T-helper 2 cell (primary cell): Measurements from ENCODE around the gene OXSR1.

Experiments used
- DNase-seq, 5 experiments: peaks; one replicate each; pipeline versions ENCODE4 v3.0.0 to v3.0.0-alpha.2; 2012 to 2022

Gene OXSR1

GRCh38 chr3:38168151-38169026 is 3.1 kb downstream of the OXSR1 start:
- DNase-seq, result no peak

- DNase-seq, result peak in 1 of 5 experiments; percentile 67
Measured at GRCh38 chr3:38169027-38169317, 3.6 kb downstream of the OXSR1 start.

DNA sequence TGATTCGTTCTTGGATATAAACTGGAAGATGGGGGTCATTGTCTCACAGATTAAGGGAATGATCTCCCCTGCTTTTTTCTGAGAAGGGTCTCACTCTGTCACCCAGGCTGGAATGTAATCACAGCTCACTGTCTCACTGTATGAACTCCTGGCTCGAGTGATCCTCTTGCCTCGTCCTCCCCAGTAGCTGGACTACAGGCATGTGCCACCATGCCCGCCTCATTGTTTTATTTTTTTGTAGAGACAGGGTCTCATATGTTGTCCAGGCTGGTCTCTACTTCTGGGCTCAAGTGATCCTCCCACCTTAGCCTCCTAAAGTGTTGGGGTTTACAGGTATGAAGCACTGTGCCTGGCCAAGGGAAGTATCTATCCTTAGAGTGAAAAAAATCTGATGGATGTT is 5.4 kb downstream of the OXSR1 start:
- no peak for DNase-seq

DNA sequence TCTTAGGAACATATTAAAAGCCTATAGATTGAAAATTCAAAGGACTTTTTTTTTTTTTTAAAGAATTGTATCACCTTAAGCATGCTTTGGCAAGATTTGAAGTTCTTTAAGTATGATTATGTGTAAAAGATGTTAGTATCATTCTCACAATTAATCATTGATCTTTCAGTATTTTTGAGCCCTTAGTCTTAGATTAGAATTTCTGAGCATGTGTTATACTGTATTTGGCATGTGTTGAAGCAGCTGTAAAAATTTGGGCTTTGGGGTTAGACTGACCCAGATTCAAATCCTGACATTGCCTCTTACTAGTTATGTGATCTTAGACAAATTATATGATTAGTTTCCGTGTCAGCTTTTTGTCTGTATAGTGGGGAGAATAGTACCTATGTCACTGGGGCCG is 6.3 kb downstream of the OXSR1 start:
- DNase-seq, result no peak

DNA sequence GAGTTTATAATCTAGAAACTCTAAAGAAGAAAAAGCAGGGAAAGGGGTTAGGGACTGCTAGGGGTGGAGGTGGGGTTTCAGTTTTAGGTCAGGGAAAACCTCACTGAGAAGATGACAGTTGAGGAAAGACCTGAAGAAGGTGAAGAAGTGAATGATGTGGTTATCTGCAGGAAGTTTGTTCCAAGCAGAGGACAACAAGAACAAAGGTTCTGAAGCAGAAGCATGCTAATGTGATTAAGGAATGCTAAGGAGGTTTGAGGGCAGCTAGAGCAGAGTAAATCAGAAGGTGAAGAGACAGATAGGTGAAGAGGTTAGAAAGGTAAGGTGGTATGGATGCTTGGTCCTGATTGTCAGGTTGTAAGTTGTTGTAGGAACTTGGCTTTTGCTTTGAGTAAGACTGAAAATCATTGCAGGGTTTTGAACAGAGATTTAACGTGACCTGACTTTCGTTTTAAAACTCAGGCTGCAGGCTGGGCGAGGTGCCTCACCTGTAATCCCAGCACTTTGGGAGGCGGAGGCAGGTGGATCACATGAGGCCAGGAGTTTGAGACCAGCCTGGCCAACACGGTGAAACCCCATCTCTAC is 8.6 kb downstream of the OXSR1 start:
- peak in 1 of 5 experiments; percentile 48 for DNase-seq

GRCh38 chr3:38177181-38177580 is 11.8 kb downstream of the OXSR1 start:
- no peak for DNase-seq

DNA sequence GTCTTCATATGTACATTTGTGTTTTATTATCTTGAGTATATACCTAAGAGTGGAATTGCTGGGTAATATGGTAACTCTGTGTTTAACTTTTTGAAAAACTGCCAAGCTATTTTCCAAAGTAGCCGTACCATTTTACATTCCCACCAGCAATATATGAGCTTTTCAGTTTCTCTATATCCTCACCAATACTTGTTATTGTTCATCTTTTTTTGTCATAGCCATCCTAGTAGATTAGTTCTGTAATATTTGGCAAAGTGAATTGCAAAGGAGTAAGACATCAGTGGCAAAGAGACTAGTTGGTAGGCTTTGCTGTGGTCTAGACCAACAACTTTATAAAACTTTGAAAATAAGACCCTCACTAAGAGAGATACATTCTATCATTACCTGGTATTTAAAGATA is 21.4 kb downstream of the OXSR1 start:
- no peak for DNase-seq

DNA sequence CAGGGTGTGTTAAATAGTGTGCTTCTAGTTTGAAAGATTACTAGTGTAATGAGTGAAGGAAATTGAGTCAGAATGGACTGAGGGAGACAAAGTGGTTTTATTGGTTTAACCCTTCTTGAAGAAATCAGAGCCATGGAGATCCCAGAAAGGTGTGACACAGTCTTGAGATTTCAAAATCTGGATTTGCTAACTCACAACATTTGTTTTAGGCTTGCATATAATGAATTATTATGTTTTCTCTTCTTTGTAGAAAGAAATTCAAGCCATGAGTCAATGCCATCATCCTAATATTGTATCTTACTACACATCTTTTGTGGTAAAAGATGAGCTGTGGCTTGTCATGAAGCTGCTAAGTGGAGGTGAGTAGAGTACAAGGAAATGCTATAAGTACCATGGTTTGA is 25.1 kb downstream of the OXSR1 start:
- DNase-seq, result peak in 1 of 5 experiments; percentile 72

GRCh38 chr3:38202931-38203330 is 37.6 kb downstream of the OXSR1 start:
- DNase-seq, result peak in 1 of 5 experiments; percentile 54

- DNase-seq, result no peak
Measured at GRCh38 chr3:38203690-38204089, 38.4 kb downstream of the OXSR1 start.

GRCh38 chr3:38204599-38205471 is 39.5 kb downstream of the OXSR1 start:
- DNase-seq, result peak in 1 of 5 experiments; percentile 74

DNA sequence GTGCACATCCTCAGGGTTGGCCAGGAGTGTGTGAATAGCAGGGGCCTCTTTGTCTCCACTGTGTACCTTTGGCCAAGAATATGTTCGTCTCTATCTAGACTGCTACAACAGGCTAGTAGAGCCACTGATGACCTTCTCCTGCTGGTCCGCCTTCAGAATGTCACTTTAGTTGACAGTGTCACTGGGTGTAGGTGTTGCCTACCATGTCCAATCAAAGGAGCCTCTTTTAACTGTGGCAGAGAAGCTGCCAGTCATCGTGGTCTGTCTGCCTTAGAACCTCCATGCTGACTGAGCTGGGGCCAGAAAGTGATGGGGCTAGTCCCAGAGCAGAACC is 40.1 kb downstream of the OXSR1 start:
- peak in 1 of 5 experiments; percentile 69 for DNase-seq

DNA sequence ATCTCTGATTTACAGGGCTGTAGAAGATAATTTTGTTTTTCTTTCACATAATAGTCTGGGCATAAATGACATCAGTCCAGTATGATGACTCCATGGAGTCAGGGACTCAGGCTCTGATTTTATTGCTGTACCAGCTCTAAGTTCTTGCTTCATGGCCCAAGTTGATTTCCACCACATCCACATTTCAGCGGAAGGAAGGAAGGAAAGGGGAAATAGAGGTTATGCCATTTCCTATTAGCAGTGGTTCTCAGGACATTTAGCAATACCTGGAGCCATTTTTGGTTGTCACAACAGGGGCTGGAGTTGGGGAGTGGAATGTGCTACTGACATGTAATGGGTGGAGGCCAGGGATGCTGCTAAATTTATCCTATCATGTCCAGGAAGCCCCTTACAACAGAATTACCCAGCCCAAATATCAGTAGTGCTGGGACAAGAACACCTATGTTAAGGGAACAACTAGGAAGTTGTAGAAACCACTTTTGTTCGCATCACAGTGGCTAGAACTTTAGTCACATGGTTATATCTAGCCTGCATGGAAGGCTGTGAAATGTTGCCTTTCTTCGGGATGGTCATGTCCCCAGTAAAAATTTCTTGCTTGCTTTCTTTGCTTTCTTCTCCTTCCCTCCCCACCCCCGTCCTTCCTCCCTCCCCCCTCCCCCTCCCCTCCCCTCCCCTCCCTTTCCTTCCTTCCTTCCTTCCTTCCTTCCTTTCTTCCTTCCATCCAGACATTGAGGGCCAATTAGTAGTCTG is 42.1 kb downstream of the OXSR1 start:
- DNase-seq, result no peak

DNA sequence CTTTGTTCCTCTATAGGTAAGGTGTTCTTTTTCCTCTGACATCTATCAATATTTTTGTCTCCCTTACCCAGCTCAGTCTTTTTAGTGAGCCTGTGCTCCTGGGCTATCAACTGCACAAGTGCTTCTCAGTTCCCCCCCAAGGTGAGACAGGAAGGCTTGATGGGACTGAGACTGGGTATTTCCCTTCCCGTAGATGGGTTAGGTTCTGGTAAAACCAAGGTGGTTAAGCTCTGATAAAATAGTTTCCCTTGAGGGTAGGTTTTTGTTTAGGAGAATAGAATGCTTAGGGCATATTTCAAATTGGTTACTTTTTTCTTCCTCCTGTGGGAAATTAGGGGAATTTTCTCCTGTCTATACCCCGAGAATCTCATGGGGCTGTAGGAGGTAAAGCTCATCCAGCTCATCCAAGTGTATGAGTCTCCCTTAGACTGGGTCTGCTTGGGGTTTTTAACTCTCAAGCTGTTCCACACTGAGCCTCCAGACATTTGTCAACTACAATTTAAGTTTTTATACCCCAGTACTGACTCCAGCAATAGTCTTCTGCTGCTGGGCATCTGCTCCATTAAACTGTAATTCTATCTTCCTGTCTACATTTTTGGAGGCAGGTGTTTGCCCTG is 44.9 kb downstream of the OXSR1 start:
- DNase-seq, result peak in 1 of 5 experiments; percentile 30

- DNase-seq, result no peak
Measured at GRCh38 chr3:38212141-38212540, 46.8 kb downstream of the OXSR1 start.

DNA sequence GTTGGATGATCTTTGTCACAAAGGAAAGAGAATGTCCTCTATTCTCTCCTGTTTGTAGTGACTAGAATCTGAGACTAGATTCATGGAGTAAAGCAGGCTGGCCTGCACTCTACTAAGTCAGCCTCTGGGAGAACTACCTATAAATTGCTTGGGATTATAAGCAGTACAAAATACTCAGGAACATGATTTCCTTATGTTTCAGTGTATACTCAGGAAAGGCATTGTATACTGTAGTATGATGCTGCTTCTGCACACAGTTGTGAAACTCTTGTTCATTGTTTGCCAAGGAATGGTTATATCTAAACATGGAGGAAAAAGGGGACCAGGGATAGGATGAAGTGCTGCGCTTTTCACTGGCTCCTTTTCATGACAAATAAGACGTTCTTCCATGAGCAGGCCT is 49.2 kb downstream of the OXSR1 start:
- no peak for DNase-seq

DNA sequence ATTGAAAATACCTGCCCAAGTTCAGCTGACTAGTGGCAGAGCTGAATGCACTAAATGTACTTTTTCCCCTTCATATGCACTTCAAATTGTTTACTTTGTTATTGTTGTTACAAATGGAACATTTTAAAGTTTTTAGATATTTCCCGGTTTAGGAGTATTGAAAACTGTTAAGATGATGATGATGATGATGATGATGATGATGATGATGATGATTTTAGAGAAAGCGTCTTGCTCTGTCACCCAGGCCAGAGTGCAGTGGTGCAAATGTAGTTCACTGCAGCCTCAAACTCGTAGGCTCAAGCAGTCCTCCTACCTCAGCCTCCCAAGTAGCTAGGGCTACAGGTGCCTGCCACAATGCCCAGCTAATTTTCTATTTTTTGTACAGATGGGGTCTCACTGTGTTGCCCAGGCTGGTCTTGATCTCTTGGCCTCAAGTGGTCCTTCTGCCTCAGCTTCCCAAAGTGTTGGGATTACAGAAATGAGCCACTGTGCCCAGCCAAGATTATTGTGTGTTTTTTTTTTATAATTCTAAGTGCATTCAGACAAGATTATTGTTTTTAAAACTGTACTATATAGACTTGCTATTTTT is 54.4 kb downstream of the OXSR1 start:
- no peak for DNase-seq

DNA sequence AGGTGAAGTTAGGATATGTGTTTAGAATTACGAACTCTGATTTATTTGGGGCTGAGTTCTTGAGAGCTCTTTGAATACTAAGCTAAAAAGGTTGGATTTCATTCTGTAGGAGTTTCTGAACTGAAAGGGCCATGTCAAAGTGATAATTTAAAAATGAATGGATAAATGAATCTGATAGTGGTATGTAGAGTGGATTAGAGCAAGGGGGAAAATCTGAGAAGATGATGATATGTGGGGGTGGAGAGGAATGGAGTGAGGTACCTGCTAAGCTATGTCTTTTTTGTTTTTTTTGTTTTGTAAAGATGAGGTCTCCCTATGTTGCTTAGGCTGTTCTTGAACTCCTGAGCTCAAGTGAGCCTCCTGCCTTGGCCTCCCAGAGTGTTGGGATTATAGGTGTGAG is 55.7 kb downstream of the OXSR1 start:
- no peak for DNase-seq

GRCh38 chr3:38222032-38222634 is 56.8 kb downstream of the OXSR1 start:
- no peak for DNase-seq

GRCh38 chr3:38224357-38224756 is 59.0 kb downstream of the OXSR1 start:
- no peak for DNase-seq

GRCh38 chr3:38226273-38226672 is 60.9 kb downstream of the OXSR1 start:
- no peak for DNase-seq

DNA sequence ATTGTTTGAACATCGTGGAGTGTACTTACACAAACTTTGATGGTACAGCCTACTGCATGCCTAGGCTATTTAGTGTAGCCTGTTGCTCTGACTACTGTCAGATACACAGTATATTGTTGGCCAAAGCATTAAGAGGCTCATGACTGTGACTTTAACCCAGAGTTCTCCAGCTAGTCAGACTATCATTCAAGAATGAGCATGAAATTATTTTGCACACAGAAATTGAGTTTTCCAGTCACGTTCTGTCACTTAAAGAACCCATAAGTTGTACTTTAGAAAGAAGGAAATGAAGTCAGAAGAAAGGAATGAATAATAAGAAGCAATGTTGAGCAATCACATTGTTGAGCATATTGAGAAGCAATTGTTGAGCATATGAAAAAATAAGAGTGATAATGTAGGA is 62.7 kb downstream of the OXSR1 start:
- DNase-seq, result no peak
